GM18520 (cell line): ENCODE data around the gene CLOCK.

ENCODE experiments used
- ATAC-seq: cut with Tn5 transposase; IDR thresholded peaks from one replicate; pipeline ENCODE4 v1.9.1; 2021; ENCODE audit not compliant: unreplicated experiment

The CLOCK gene

DNA sequence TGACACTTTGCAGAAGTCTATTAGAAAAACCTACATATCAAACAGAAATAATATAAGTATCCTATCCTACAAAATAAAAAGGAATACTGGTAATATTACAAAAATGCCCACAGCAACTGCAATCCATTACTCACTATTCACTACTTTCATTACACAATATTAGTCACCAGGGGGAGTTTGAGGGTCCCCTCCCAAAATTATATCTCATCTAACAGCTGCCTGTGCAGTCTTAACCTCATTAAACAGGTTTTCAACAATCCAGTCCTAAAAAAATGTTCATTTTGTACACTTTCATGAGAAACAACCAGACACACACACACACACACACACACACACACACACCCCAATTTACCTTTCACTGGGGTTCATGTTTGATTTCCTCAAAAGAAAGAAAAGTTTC, 2.9 kb downstream of the CLOCK start:
- no peak for ATAC-seq

DNA sequence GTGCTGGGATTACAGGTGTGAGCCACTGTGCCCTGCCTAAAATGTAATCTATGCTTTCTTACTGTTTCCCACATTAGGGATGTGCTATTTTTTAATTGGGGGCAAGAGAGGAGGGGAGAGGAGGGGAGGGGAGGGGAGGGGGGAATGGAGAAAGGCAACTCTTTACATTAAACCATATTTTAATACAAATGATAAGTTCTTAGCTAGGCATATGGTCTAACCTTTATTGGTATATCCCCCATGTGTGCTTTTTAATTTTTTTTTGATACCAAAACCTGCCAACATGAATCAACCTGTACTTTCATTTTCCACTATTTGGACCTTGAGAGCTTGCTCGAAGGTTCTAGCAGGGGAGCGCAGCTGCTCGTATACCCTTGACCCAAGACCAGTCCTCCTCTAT, 6.4 kb downstream of the CLOCK start:
- no peak for ATAC-seq

DNA sequence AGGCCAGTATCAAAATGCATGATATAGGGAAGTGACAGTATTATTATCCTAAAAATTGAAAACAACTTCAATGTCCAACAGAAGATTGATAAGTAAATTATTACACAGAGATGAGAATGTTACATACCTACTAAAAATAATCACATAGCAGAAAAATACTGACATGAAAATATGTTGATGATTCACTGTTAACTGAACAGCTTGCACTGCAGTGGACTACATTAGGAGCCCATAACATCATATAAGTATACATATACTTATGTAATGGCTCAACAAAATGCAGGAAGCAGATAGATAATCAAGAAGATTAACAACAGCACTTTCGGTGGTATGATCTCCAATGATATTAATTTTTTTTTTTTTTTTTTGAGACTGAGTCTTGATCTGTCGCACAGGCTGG, 7.1 kb downstream of the CLOCK start:
- no peak for ATAC-seq

DNA sequence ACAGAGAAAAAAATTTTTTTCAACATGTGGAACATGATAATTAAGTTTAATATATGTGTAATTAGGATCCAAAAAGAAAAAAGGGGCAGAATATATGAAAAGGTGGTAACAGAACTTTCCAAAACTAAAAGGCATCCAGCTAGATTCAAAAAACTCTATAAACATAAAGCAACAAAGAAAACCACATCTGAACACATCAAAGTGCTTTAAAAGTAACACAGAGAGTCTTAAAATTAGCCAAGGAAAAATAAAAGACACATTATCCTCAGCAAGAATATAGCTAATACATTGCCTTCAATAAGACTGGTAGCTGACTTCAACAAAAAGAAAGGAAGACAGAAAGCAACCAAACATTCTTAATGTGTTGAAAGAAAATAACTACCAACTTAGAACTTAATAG, 8.2 kb downstream of the CLOCK start:
- ATAC-seq: no peak

DNA sequence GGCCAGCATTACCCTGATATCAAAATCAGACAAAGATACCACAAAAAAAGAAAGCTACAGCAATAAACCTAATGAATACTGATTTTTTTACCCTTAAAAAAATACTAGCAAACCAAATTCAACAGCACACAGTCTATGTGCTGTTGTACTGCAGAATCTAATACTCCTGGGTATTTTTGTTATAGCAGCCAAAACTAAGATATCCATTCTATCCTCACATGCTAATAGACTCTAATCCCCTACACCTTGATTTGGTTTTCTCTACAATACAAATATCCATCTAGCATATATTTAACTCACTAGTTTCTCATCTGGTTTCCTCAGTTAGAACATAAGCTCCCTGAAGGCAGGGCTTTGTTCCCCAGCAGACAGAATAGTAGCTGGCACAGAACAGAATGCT, 12.4 kb downstream of the CLOCK start:
- no peak for ATAC-seq

DNA sequence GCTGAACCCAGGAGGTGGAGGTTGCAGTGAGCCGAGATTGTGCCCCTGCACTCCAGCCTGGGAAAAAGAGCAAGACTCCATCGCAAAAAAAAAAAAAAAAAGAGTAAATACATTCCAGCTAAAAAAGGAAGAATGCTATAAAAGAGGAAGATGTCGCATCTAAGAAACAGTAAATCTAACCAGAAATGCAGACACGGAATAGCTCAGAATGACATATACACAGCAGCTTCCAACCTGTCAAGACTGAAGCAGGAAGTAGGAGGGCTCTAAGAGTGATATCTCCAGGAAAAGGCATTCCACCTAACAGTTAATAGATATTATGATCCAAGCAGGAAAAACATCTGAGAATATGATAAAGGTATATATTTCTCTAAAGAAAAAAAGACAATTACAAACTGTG, 16.0 kb downstream of the CLOCK start:
- no peak for ATAC-seq

DNA sequence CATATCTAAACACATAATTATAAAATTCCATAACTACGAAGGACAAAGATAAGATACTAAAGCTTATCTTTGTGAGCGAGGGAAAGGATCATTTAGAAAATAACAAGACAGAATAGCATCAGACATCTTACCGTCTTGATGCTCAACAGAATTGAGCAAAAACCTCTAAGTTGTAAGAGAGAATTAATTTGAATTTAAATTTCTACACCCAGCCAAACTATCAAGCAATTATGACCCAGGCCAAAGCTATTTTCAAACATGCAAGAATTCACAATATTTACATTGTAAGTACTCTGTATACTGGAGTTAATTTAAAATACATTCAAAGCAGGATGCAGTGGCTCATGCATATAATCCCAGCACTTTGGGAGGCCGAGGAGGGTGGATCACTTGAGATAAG, 16.5 kb downstream of the CLOCK start:
- no peak for ATAC-seq

DNA sequence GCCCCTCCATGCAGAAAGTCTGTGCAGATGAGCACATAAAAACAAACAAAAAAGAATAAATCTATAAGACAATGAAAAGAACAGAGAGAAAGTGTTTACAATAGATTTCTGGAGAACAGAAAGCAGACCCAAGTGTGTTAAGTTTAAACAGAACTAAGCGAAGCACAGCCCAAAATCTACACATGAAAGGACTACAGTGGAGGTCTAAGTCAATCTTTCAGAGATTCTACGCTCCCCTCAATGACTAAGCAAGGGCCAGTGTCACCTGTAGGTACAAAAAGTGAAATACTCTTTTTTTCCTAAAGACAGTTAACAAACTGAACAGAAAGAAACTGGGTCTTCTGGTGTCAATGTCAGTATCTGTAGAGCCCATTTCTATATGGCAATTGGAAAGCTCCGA, 18.2 kb downstream of the CLOCK start:
- no peak for ATAC-seq

DNA sequence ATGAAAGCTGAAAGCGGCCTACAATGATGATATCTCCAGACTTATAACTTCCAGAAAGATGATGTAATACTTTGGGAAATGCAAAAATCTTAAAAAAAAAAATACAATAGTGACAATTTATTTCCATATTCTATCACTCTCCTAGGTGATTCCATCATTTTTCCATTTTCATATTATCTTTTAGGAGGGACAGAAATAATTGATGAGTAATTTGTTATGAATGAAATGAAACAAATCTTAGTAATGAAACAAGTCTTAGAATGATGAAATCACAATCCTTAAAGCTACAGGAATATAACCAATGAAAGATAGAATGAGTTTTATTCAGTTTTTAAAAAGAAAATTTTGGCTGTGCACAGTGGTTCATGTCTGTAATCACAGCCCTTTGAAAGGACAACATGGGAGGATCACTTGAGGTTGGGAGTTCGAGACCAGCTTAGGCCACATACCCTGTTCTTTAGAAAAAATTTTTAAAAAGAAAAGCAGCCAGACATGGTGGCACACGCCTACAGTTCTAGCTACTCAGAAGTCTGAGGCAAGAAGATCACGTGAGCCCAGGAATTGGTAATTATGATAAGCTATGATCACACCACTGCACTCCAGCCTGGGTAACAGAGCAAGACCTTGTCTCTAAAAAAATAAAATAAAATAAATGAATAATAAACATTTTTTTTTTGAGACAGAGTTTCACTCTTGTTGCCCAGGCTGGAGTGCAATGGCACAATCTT, 21.7 kb downstream of the CLOCK start:
- ATAC-seq: no peak

DNA sequence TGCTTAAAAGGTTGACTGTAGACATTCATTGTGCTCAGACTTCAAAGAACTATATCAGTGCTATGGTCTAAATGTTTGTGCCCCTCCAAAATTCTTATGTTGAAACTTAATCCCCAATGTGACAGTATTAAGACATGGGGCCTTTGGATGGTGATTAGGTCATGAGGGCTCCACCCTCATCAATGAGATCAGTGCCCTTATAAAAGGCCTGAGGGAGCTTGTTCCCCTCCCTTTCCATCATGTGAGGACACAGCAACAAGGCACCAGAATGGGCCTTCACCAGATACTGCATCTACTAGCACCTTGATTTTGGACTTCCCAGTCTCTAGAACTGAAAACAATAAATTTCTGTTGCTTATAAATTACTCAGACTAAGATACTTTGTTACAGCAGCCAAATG, 28.3 kb downstream of the CLOCK start:
- ATAC-seq: no peak

DNA sequence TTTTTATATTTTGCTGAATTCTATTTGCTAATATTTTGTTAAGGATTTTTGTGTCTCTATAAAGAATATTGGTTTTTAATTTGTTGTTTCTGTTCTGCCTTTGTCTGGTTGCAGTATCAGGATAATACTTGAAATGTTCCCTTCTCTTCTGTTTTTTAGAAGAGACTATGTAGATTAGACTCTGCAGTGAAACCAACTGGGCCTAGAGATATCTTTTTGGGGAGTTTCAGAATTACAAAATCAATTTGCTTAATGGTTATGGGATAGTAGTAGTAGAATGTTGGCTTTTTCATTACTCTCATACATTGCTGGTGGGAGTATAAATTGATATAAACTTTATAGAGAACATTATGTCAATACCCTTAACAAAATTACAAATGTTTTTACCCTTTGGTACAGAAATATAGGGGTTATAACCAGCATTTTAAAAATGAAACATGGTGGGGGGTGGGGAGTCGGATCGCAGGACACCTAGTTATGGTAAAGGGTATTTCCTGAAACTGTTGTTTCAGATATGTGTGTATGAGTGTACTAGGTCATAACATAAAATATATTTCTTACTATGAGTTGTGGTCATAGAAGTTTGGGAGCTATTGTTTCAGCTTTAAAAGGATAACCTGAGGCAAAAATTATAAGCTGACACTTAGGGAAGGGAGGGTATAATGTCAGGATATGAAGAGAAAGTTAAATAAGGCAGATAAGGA, 29.0 kb downstream of the CLOCK start:
- peak; percentile 62 for ATAC-seq

DNA sequence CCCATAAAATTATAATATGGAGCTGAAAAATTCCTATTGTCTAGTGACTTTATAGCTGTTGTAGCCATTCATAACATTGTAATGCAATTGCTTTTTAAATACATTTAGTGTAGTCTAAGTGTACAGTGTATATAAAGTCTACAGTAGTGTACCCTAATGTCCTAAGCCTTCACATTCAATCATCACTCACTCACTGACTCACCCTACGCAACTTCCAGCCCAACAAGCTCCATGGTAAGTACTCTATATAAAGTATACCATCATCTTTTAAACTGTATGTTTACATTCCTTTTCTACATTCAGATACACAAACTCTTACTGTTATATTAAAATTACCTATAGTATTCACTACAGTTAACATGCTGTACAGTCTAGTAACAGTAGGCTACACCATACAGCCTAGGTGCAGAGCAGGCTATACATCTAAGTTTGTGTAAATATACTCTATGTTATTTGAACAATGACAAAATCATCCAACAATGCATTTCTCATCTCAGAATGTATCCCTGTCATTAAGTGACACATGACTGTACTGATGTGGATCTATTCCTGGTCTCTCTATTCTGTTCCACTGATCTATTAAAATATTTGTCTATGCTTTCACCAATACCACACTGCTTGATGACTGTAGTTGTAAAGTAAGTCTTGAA, 33.7 kb downstream of the CLOCK start:
- no peak for ATAC-seq

DNA sequence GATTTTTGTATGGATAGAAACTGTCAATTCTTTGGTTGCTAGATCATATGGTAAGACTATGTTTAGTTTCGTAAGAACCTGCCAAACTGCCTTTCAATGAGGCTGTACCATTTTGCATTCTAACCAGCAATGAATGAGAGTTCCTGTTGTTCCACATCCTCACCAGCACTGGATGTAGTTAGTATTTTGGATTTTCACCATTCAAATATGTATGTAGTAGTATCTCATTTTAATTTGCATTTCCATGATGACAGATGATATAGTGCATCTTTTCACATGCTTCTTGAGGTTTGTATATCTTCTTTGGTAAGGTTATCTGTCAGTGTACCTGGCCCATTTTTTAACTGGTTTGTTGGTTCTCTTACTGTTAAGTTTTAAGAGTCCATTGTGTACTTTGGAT, 34.6 kb downstream of the CLOCK start:
- ATAC-seq: no peak

DNA sequence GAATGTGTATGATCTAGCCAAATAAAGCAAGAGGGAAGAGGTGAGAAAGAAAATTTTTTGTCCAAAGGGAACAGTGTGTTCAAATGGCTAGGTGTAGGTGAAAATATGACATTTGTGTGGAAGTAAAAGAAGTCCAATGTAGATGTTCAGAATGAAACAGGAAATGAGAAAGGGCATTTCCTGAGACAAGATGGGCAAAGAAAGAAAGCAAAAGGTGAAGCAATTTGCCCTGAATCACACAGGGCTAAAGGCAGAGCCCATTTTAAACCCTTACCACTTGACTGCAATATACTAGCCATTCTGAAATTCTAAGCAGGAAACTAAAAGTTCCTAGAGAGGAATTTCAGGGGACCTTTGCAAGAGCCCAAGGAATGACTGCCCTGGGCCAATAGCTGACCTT, 36.0 kb downstream of the CLOCK start:
- ATAC-seq: no peak

DNA sequence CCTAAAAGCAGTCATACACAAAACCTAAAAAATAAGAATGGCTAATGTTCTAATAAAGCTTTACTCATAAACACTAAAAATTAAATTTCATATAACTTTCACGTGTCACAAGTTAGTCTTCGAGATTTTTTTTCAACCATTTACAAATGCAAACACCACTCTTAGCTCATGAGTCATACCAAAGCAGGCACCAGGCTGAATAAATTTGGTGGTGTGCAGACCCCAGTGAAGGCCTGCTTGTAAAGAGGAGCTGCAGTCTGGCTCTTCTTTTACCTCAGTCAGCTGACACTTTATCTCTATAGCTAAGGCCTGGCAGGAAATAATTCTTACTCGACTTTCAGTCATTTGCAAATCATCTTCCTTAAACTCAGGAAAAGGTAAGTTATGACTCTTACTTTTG, 37.4 kb downstream of the CLOCK start:
- no peak for ATAC-seq

DNA sequence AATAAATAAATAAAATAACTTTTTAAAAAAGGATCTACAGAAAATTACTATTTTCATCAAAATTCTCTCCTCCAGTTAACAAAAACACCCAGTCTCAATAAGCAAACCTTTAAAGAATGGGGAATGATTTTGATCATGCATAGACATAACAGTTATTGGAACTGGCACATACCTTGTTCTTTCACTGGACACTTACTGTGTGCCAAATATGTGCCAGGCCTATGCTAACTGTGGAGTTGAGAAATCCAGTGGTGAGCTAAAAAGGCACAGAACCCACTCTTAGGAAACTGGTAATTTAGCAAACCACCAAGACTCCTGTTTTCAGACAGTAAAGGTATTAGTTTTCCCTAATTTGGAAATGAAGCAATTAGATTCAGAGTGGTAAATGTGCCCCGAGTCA, 39.1 kb downstream of the CLOCK start:
- ATAC-seq: no peak

DNA sequence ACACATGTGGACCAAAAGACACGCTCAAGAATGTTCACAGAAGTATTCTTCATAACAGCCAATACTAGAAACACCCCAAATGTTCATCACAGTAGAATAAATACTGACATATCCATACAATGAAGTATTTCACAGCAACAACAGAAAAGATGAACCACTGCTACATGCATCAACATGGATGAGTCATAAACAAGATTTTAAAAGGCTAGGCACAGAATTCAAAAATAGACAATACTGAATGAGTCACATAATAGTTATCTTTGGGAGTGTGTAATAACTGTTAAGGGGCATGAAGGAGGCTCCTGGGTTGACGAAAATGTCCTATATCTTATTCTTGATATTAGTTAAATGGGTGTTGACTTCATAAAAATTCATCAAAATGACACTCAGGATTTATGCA, 43.5 kb downstream of the CLOCK start:
- ATAC-seq: no peak

DNA sequence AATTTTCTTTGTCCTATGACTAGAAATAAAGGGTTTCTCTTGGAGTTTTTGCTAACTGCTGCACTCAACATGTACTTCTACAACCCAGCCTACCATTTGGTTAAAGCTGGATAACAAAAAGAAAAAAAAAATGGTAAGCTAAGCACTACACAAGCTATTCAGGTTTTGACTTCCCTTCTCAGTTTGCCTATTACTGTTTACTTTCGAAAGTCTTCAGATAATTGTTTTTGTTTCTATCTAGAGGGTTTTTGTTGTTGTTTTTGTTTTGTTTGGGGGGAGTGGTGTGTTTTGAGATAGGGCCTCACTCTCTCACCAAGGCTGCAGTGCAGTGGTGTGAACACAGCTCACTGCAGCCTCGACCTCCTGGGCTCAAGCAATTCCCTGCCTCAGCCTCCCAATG, 46.6 kb downstream of the CLOCK start:
- no peak for ATAC-seq

DNA sequence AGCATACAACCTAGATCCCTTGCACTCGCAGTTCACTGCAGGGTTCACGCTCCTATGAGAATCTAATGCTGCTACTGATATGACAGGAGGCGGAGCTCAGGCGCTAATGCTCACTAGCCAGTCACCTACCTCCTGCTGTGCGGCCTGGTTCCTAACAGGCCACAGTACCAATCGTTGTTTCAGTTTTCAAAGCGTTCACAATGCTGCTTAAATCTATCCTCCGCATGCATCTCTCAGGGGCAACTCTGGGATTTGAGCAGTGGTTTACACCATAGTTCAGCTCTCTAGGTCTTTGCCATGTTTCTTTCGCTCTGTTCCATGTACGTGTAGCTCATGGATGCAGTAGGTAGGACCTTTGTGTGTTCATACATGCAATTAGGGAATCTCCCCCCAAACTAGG, 47.2 kb downstream of the CLOCK start:
- no peak for ATAC-seq

DNA sequence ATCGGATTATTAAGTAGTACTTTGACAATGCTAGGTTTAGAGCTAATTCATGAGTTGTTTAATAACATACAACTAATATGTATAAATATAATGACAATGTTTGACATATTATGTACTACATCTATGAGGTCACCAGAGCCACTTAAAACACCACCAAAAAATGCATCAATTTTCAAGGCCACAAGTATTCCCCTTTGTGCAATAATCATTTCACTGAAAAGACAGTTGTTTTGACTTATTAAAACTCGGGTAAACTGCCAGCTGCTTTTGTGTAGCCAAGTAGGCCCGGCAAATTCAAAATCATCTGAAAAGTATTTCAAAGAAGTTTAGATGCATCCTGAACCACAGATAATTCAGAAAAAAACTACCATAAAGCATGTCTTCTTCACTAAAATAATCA, 48.7 kb downstream of the CLOCK start:
- ATAC-seq: no peak

DNA sequence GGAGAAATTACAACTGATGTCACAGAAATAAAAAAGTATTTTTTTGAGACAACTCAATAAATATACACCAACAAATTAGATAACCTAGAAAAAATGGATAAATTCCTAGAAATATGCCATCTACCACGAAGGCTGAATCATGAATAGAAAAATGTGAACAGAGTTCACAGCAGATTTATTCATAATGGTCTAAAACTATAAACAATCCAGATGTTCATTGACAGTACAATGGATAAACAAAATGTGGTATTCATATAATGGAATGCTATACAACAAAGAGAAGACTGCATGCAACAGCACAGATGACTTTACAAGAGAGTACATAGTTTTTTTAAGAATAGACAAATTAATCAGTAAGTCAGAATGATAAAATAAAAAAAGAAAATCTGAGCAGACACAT, 55.2 kb downstream of the CLOCK start:
- ATAC-seq: no peak

DNA sequence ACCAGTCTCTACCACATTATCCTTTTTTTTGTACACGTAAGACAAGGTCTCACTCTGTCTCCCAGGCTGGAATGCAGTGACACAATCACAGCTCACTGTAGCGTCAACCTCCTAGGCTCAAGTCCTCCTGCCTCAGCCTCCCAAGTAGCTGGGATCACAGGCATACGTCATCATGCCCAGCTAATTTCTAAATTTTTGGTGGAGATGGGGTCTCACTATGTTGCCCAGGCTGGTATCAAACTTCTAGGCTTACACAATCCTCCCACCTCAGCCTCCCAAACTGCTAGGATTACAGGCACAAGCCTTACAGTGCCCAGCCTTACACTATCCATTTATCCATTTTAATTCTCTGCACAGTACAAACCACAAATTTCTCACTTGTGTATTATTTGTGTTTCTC, 58.0 kb downstream of the CLOCK start:
- no peak for ATAC-seq
